ENCODE measurements around the gene DNAJC5.

Gene DNAJC5

GRCh38 chr20:63885264-63886053 is 9.5 kb upstream of the DNAJC5 start:
- Histone ChIP-seq H3K4me1 (ENCODE audit: control extremely low read depth in 1 of 4, control insufficient read depth in 4 of 4, insufficient read depth in 4 of 4, low read length in 3 of 4) (no peaks in the 10 kb centered on the region), H3K36me3 (ENCODE audit: control insufficient read depth in 4 of 4, insufficient read depth in 4 of 4, low read length in 3 of 4) (peaks cover 18 to 83% (median 61%) of the 10 kb centered on the region in 4 experiments), H3K27ac (ENCODE audit: insufficient read depth in 1 of 2, low read depth in 1 of 2, low read length in 2 of 2, poor library complexity in 1 of 2, severe bottlenecking in 2 of 2) (no peak overlapping the region), H3K9me3 (ENCODE audit: control extremely low read depth in 1 of 5, control insufficient read depth in 4 of 5, insufficient read depth in 2 of 5, low read depth in 1 of 5, low read length in 4 of 5) (no peaks in the 10 kb centered on the region), H3K4me3 (ENCODE audit: control insufficient read depth in 1 of 7, extremely low read depth in 1 of 7, insufficient read depth in 4 of 7, low read depth in 2 of 7, low read length in 6 of 7) (no peak overlapping the region), H3K27me3 (replicated peaks in 2 of 5; ENCODE audit: control insufficient read depth in 4 of 5, insufficient read depth in 5 of 5, low read length in 4 of 5) (no peaks in the 10 kb centered on the region)
- ChIA-PET CTCF (interaction anchor here (0.6 kb wide), 1 partner anchor 158 kb away, joined by 3 read pairs; no protein-coding TSS in a partner anchor), POLR2A (no interaction called here)
- no peak for DNase-seq
- WGBS (ENCODE audit: insufficient coverage), result 94% methylated on average over 27 of the region's 27 CpGs

GRCh38 chr20:63886054-63886419 is 8.9 kb upstream of the DNAJC5 start:
- POLR2A ChIA-PET, result no interaction called here
- H3K36me3 ChIP-seq (ENCODE audit: control insufficient read depth in 4 of 4, insufficient read depth in 4 of 4, low read length in 3 of 4), result peaks cover 18 to 89% (median 67%) of the 10 kb centered on the region in 4 experiments
- H3K27ac ChIP-seq (ENCODE audit: insufficient read depth in 1 of 2, low read depth in 1 of 2, low read length in 2 of 2, poor library complexity in 1 of 2, severe bottlenecking in 2 of 2), result no peak overlapping the region
- CTCF ChIA-PET, result no interaction called here
- H3K4me3 ChIP-seq (ENCODE audit: control insufficient read depth in 1 of 7, extremely low read depth in 1 of 7, insufficient read depth in 4 of 7, low read depth in 2 of 7, low read length in 6 of 7), result no peak overlapping the region
- H3K9me3 ChIP-seq (ENCODE audit: control extremely low read depth in 1 of 5, control insufficient read depth in 4 of 5, insufficient read depth in 2 of 5, low read depth in 1 of 5, low read length in 4 of 5), result no peaks in the 10 kb centered on the region
- H3K27me3 ChIP-seq (replicated peaks in 2 of 5; ENCODE audit: control insufficient read depth in 4 of 5, insufficient read depth in 5 of 5, low read length in 4 of 5), result no peaks in the 10 kb centered on the region
- no peak for DNase-seq
- 99% methylated on average over 10 of the region's 14 CpGs for WGBS (ENCODE audit: insufficient coverage)
- H3K4me1 ChIP-seq (ENCODE audit: control extremely low read depth in 1 of 4, control insufficient read depth in 4 of 4, insufficient read depth in 4 of 4, low read length in 3 of 4), result no peaks in the 10 kb centered on the region

GRCh38 chr20:63886921-63887320 is 8.0 kb upstream of the DNAJC5 start:
- CTCF ChIA-PET, result no interaction called here
- POLR2A ChIA-PET, result interaction anchor here (0.5 kb wide), 1 partner anchor 127 kb away, joined by 5 read pairs; no protein-coding TSS in a partner anchor

GRCh38 chr20:63889241-63890200 is 5.4 kb upstream of the DNAJC5 start:
- H3K4me3 ChIP-seq (ENCODE audit: control insufficient read depth in 1 of 7, extremely low read depth in 1 of 7, insufficient read depth in 4 of 7, low read depth in 2 of 7, low read length in 6 of 7), result no peak overlapping the region
- ChIA-PET CTCF (interaction anchor here (1.1 kb wide), 1 partner anchor 24 kb away, joined by 4 read pairs; the partner anchor contains the start of gene TPD52L2), POLR2A (no interaction called here)
- 97% methylated on average over 21 of the region's 25 CpGs for WGBS (ENCODE audit: insufficient coverage)
- H3K27ac ChIP-seq (ENCODE audit: insufficient read depth in 1 of 2, low read depth in 1 of 2, low read length in 2 of 2, poor library complexity in 1 of 2, severe bottlenecking in 2 of 2), result no peak overlapping the region
- H3K4me1 ChIP-seq (ENCODE audit: control extremely low read depth in 1 of 4, control insufficient read depth in 4 of 4, insufficient read depth in 4 of 4, low read length in 3 of 4), result peaks cover 0 to 8% (median 5%) of the 10 kb centered on the region in 4 experiments
- peaks cover 9 to 66% (median 54%) of the 10 kb centered on the region in 4 experiments for H3K36me3 ChIP-seq (ENCODE audit: control insufficient read depth in 4 of 4, insufficient read depth in 4 of 4, low read length in 3 of 4)
- no peaks in the 10 kb centered on the region for H3K27me3 ChIP-seq (replicated peaks in 2 of 5; ENCODE audit: control insufficient read depth in 4 of 5, insufficient read depth in 5 of 5, low read length in 4 of 5)
- DNase-seq, result no peak
- H3K9me3 ChIP-seq (ENCODE audit: control extremely low read depth in 1 of 5, control insufficient read depth in 4 of 5, insufficient read depth in 2 of 5, low read depth in 1 of 5, low read length in 4 of 5), result no peaks in the 10 kb centered on the region

More at GRCh38 chr20:63886921-63887320, 8.0 kb upstream of the DNAJC5 start:
- 97% methylated on average over 11 of the region's 11 CpGs for WGBS (ENCODE audit: insufficient coverage)
- H3K4me1 ChIP-seq (ENCODE audit: control extremely low read depth in 1 of 4, control insufficient read depth in 4 of 4, insufficient read depth in 4 of 4, low read length in 3 of 4), result no peaks in the 10 kb centered on the region
- DNase-seq, result no peak
- H3K4me3 ChIP-seq (ENCODE audit: control insufficient read depth in 1 of 7, extremely low read depth in 1 of 7, insufficient read depth in 4 of 7, low read depth in 2 of 7, low read length in 6 of 7), result no peak overlapping the region
- no peaks in the 10 kb centered on the region for H3K27me3 ChIP-seq (replicated peaks in 2 of 5; ENCODE audit: control insufficient read depth in 4 of 5, insufficient read depth in 5 of 5, low read length in 4 of 5)
- H3K36me3 ChIP-seq (ENCODE audit: control insufficient read depth in 4 of 4, insufficient read depth in 4 of 4, low read length in 3 of 4), result peaks cover 15 to 88% (median 72%) of the 10 kb centered on the region in 4 experiments
- no peaks in the 10 kb centered on the region for H3K9me3 ChIP-seq (ENCODE audit: control extremely low read depth in 1 of 5, control insufficient read depth in 4 of 5, insufficient read depth in 2 of 5, low read depth in 1 of 5, low read length in 4 of 5)
- no peak overlapping the region for H3K27ac ChIP-seq (ENCODE audit: insufficient read depth in 1 of 2, low read depth in 1 of 2, low read length in 2 of 2, poor library complexity in 1 of 2, severe bottlenecking in 2 of 2)

- 100% methylated on average over 6 of the region's 7 CpGs for WGBS (ENCODE audit: insufficient coverage)
- Histone ChIP-seq H3K4me1 (ENCODE audit: control extremely low read depth in 1 of 4, control insufficient read depth in 4 of 4, insufficient read depth in 4 of 4, low read length in 3 of 4) (peaks cover 0 to 10% (median 7%) of the 10 kb centered on the region in 4 experiments), H3K9me3 (ENCODE audit: control extremely low read depth in 1 of 5, control insufficient read depth in 4 of 5, insufficient read depth in 2 of 5, low read depth in 1 of 5, low read length in 4 of 5) (no peaks in the 10 kb centered on the region), H3K27ac (ENCODE audit: insufficient read depth in 1 of 2, low read depth in 1 of 2, low read length in 2 of 2, poor library complexity in 1 of 2, severe bottlenecking in 2 of 2) (no peak overlapping the region), H3K4me3 (ENCODE audit: control insufficient read depth in 1 of 7, extremely low read depth in 1 of 7, insufficient read depth in 4 of 7, low read depth in 2 of 7, low read length in 6 of 7) (no peak overlapping the region), H3K36me3 (ENCODE audit: control insufficient read depth in 4 of 4, insufficient read depth in 4 of 4, low read length in 3 of 4) (peaks cover 9 to 60% (median 49%) of the 10 kb centered on the region in 4 experiments), H3K27me3 (replicated peaks in 2 of 5; ENCODE audit: control insufficient read depth in 4 of 5, insufficient read depth in 5 of 5, low read length in 4 of 5) (no peaks in the 10 kb centered on the region)
- ChIA-PET CTCF (interaction anchor here (1.1 to 1.2 kb wide), 2 partner anchors 15 to 25 kb away, joined by 3 to 4 read pairs; partner anchors contain the start of gene TPD52L2), POLR2A (no interaction called here)
- DNase-seq, result no peak
Measured at GRCh38 chr20:63890201-63890576, 4.7 kb upstream of the DNAJC5 start.

GRCh38 chr20:63890616-63891015 is 4.3 kb upstream of the DNAJC5 start:
- no peak overlapping the region for H3K27ac ChIP-seq (ENCODE audit: insufficient read depth in 1 of 2, low read depth in 1 of 2, low read length in 2 of 2, poor library complexity in 1 of 2, severe bottlenecking in 2 of 2)
- peaks cover 9 to 56% (median 47%) of the 10 kb centered on the region in 4 experiments for H3K36me3 ChIP-seq (ENCODE audit: control insufficient read depth in 4 of 4, insufficient read depth in 4 of 4, low read length in 3 of 4)
- DNase-seq, result no peak
- no peak overlapping the region for H3K4me3 ChIP-seq (ENCODE audit: control insufficient read depth in 1 of 7, extremely low read depth in 1 of 7, insufficient read depth in 4 of 7, low read depth in 2 of 7, low read length in 6 of 7)
- H3K27me3 ChIP-seq (replicated peaks in 2 of 5; ENCODE audit: control insufficient read depth in 4 of 5, insufficient read depth in 5 of 5, low read length in 4 of 5), result no peaks in the 10 kb centered on the region
- ChIA-PET POLR2A (no interaction called here), CTCF (interaction anchor here (1.1 to 1.2 kb wide), 2 partner anchors 15 to 26 kb away, joined by 3 to 4 read pairs; partner anchors contain the start of gene TPD52L2)
- 97% methylated on average over 7 of the region's 7 CpGs for WGBS (ENCODE audit: insufficient coverage)
- peaks cover 0 to 10% (median 7%) of the 10 kb centered on the region in 4 experiments for H3K4me1 ChIP-seq (ENCODE audit: control extremely low read depth in 1 of 4, control insufficient read depth in 4 of 4, insufficient read depth in 4 of 4, low read length in 3 of 4)
- H3K9me3 ChIP-seq (ENCODE audit: control extremely low read depth in 1 of 5, control insufficient read depth in 4 of 5, insufficient read depth in 2 of 5, low read depth in 1 of 5, low read length in 4 of 5), result no peaks in the 10 kb centered on the region

Measured in common myeloid progenitor, CD34-positive (primary cell).